IPS-15b (cell line): Measurements from ENCODE around the gene SOX21.

Experiments used
- H3K27me3 ChIP-seq: one replicate; pipeline ENCODE4 v1.6.1; 2013; ENCODE audit warnings: low read length; ENCODE audit not compliant: control insufficient read depth, insufficient read depth
- H3K36me3 ChIP-seq: one replicate; pipeline ENCODE4 v1.6.1; 2013; ENCODE audit warnings: low read length; ENCODE audit not compliant: control insufficient read depth, insufficient read depth
- H3K4me1 ChIP-seq: one replicate; pipeline ENCODE4 v1.6.1; 2013; ENCODE audit warnings: mild to moderate bottlenecking, low read length; ENCODE audit not compliant: control insufficient read depth, insufficient read depth
- H3K4me3 ChIP-seq: one replicate; pipeline ENCODE4 v1.5.1; 2013; ENCODE audit warnings: low read depth, low read length
- H3K9ac ChIP-seq: one replicate; pipeline ENCODE4 v1.6.1; 2013; ENCODE audit warnings: low read depth, mild to moderate bottlenecking, low read length
- H3K9me3 ChIP-seq: one replicate; pipeline ENCODE4 v1.6.1; 2013; ENCODE audit warnings: mild to moderate bottlenecking, low read length; ENCODE audit not compliant: control insufficient read depth, insufficient read depth

SOX21 gene

GRCh38 chr13:94707400-94708021 is 4.8 kb downstream of the SOX21 start:
- no peaks in the 10 kb centered on the region for H3K9me3 ChIP-seq
- peaks cover 12% of the 10 kb centered on the region for H3K4me1 ChIP-seq
- no peaks in the 10 kb centered on the region for H3K36me3 ChIP-seq
- peak overlapping the region; percentile 79 for H3K4me3 ChIP-seq
- H3K27me3 ChIP-seq, result peaks cover 34% of the 10 kb centered on the region
- peak overlapping the region; percentile 56 for H3K9ac ChIP-seq

- Histone ChIP-seq H3K27me3 (peaks cover 40% of the 10 kb centered on the region), H3K4me1 (peaks cover 12% of the 10 kb centered on the region), H3K9me3 (no peaks in the 10 kb centered on the region), H3K9ac (peak overlapping the region; percentile 56), H3K36me3 (no peaks in the 10 kb centered on the region), H3K4me3 (peak overlapping the region; percentile 79)
These were observed 5.4 kb downstream of the SOX21 start for GRCh38 chr13:94706843-94707399.

DNA sequence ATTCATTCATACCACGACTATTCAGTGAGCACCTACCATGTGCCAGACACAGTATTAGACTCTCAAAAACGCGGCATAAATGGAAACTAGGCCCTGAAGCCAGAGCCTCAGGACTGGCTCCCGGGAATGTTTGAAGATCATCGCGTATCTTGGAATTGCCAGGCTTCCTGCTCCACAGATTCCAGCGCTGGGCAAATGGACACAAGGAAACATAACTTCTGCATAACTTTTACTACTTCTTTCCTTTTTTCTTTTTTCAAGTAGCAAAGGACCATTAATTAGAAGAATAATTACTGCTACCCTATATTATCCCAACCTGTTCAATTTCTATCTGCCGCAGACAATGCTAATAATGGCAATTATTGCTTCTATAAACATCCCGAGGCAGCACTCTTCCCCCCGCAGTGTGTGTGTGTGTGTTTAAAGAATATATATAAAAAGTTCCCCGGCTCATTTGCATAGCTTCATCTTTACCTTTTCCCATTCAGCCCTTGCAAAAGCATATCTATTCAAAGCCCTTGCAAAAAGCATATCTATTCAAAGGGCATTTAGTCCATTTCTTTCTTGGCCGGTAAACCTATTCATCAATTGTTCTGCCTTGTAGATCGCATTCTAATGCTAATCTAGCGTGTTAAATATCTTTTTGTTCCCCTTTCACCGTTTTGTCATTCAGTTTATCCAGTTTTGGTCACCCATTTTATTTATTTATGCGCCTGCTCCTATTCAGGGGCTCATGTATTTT is 6.1 kb downstream of the SOX21 start:
- Histone ChIP-seq H3K27me3 (peaks cover 43% of the 10 kb centered on the region), H3K9me3 (no peaks in the 10 kb centered on the region), H3K9ac (no peak overlapping the region), H3K36me3 (no peaks in the 10 kb centered on the region), H3K4me1 (peaks cover 12% of the 10 kb centered on the region), H3K4me3 (peak overlapping the region; percentile 79)

GRCh38 chr13:94705081-94706030 is 7.0 kb downstream of the SOX21 start:
- H3K36me3 ChIP-seq, result no peaks in the 10 kb centered on the region
- no peaks in the 10 kb centered on the region for H3K9me3 ChIP-seq
- no peak overlapping the region for H3K9ac ChIP-seq
- peaks cover 12% of the 10 kb centered on the region for H3K4me1 ChIP-seq
- H3K27me3 ChIP-seq, result peaks cover 52% of the 10 kb centered on the region
- H3K4me3 ChIP-seq, result peak overlapping the region; percentile 45

DNA sequence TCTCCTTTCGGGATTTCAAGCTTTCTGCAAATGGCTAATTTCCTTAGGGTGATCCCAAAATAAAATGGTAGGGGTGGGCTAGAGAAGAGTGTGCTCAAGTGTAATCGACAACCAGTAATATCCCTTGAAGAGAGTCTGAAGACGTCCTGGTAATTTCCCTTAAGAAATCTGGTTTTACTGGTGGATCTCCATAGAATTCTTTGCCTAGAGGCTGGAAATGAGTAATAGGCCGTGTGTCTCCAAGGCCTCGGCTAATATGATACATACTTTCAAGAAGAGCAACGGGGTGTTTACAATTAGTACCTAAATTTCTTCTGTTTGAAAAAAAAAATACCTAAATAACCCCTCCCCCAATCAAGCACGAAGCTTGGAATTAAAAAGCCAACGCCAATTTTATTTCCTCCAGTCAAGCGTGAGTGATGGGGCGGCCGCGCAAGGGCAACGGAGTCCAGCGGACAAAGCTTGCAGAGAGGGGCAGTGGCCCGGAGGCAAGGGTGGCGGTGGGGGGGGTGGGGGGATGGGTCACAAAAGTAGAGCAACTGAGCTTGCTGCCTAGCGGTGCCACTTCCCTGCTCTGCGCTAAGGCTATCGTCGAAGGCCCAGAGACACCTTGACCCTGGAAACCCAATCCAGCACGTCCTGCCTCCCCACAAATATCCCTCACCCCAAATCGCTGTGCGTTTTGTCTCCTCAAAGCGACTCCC is 7.8 kb downstream of the SOX21 start:
- Histone ChIP-seq H3K9ac (no peak overlapping the region), H3K27me3 (peaks cover 61% of the 10 kb centered on the region), H3K9me3 (no peaks in the 10 kb centered on the region), H3K4me3 (peak overlapping the region; percentile 59), H3K36me3 (no peaks in the 10 kb centered on the region), H3K4me1 (peaks cover 12% of the 10 kb centered on the region)

DNA sequence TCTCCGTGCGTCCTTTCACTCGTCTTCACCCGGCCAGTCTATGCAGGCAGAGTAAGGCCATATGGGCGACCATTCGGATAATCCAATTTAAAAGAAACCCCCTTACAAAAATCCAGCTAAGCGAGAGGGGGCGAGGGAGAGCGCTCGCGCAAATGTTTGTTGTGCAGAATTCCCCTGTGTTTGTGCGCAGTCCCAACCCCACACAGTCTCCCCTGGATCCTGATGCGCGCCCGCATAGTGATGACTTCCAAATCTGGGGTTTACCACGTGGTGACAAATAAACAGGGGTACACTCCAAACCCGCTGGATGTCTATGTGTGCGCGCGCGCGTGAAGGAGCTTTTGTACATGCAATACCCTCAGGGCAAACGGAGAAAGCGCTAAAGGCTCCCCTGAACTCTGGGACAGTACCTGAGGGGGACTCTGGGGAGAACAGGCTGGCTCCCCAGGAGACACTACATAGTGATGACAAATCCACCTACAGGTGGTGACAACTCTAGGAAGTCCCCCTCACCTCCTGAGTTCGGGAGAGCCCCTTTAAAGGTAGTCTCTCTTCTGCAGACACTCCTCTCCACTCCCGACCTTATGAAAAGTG is 8.5 kb downstream of the SOX21 start:
- peaks cover 66% of the 10 kb centered on the region for H3K27me3 ChIP-seq
- no peak overlapping the region for H3K9ac ChIP-seq
- peak overlapping the region; percentile 59 for H3K4me3 ChIP-seq

DNA sequence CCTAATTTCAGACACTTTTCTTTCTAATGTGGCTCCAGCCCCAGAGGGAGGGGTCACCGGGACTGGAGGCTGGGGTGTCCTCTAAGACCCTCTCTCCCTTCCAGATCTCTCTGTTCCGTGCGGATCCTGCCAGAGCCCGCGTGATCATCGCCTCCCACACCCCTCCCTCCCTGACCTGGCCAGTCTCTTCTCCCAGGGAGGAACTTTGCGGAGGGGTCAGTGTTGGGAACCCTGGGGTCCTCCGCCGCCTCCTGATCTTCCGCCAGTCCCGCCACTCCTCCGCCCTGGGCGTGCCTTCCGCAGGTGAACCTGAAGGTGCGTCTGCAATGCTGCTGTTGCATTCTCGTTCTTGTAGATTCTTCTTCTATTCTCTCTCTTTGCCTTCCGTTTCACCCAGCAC is 9.1 kb downstream of the SOX21 start:
- Histone ChIP-seq H3K4me3 (peak overlapping the region; percentile 59), H3K36me3 (no peaks in the 10 kb centered on the region), H3K4me1 (peaks cover 10% of the 10 kb centered on the region), H3K27me3 (peaks cover 66% of the 10 kb centered on the region), H3K9me3 (no peaks in the 10 kb centered on the region), H3K9ac (peak overlapping the region; percentile 60)

More for the DNA sequence above, 8.5 kb downstream of the SOX21 start:
- Histone ChIP-seq H3K9me3 (no peaks in the 10 kb centered on the region), H3K36me3 (no peaks in the 10 kb centered on the region), H3K4me1 (peaks cover 10% of the 10 kb centered on the region)

DNA sequence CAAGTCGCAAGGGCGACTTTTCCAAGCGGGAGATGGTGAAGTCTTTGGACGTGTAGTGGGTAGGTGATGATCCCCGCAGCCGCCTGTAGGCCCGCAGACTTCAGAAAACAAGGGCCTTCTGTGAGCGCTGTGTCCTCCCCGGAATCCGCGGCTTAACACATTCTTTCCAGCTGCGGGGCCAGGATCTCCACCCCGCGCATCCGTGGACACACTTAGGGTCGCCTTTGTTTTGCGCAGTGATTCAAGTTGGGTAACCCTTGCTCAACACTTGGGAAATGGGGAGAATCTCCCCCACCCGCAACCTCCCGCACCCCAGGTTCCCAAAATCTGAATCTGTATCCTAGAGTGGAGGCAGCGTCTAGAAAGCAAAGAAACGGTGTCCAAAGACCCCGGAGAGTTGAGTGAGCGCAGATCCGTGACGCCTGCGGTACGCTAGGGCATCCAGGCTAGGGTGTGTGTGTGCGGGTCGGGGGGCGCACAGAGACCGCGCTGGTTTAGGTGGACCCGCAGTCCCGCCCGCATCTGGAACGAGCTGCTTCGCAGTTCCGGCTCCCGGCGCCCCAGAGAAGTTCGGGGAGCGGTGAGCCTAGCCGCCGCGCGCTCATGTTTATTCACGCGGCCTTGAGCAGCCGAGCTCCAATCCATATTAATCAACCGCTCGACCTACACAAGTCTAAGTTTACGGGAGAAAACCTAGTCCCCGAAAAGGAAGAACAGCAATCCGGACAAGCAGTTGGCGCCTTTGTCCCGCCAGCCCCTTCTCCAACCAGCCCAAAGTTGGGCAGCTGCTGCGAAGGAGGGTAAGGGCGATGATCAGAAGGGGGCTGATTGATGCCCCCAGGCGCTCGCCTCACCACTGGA is 9.9 kb downstream of the SOX21 start:
- Histone ChIP-seq H3K9me3 (no peaks in the 10 kb centered on the region), H3K9ac (peak overlapping the region; percentile 60), H3K36me3 (no peaks in the 10 kb centered on the region), H3K4me3 (peak overlapping the region; percentile 59), H3K4me1 (peaks cover 10% of the 10 kb centered on the region), H3K27me3 (peaks cover 66% of the 10 kb centered on the region)

DNA sequence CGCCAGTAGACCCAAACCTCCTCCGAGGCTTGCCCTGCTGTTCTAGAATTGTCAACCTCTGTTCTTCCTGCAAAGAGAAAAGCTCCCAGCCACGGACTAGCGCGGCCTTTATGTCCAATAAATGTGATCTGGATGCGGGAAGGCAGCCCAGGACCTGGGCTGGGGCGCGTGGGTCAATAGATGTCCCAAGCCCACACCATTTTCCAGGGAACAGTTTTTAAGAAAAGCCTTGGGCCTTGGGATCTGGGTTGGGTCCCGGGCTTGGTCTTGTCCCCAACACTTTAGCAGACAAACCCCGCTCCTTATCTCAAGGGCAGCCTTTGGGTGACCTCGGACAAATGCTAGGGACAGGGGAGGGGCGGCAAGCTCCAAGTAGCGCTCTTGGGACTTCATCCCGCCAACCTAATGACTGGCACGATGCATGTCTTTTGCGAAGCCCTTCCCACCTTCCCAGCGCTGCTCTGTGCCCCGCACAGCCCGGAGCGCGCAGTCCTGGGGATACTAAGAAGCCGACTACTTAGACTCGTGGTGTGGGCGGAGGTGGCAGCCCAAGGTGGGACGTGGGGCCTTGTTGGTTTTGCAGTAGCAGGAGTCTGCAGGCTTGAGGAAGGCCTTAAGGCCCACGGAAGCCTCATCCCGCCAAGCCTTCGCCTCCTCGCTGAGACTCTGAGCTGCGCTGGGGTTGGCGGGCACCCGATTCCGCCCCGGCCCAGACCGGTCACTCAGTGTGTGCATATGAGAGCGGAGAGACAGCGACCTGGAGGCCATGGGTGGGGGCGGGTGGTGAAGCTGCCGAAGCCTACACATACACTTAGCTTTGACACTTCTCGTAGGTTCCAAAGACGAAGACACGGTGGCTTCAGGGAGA is 10.8 kb downstream of the SOX21 start:
- Histone ChIP-seq H3K9me3 (no peaks in the 10 kb centered on the region), H3K4me1 (peaks cover 6% of the 10 kb centered on the region), H3K4me3 (peak overlapping the region; percentile 59), H3K27me3 (peaks cover 66% of the 10 kb centered on the region), H3K9ac (no peak overlapping the region), H3K36me3 (no peaks in the 10 kb centered on the region)
